ENCODE results near the gene TRMT2A. TPM values are rescaled to one million over a fixed set of nuclear protein-coding genes. Genes with fewer than 3 reads are reported as not detected.

The TRMT2A gene
- total RNA-seq, 1 donor from 2014 or later, result 37.9 TPM

DNA sequence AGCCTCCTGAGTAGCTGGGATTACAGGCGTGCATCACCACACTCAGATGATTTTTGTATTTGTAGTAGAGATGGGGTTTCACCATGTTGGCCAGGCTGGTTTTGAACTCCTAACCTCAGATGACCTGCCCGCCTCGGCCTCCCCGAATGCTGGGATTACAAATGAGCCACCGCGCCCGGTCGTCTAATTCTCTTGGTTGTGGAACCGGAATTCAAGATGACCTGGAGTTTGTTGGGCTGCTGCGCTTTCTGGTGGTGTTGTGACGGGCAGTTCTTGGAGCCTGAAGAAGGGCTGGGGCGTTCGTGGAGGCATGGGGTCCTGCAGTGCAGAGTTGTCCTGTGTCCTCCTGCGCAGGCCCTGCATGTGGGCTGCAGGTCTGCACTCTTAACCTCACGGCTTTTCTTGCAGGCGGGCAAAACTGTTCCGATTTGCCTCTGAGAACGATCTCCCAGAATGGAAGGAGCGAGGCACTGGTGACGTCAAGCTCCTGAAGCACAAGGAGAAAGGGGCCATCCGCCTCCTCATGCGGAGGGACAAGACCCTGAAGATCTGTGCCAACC is 4.9 kb upstream of the TRMT2A start:
- TF ChIP-seq, protein P1, sequence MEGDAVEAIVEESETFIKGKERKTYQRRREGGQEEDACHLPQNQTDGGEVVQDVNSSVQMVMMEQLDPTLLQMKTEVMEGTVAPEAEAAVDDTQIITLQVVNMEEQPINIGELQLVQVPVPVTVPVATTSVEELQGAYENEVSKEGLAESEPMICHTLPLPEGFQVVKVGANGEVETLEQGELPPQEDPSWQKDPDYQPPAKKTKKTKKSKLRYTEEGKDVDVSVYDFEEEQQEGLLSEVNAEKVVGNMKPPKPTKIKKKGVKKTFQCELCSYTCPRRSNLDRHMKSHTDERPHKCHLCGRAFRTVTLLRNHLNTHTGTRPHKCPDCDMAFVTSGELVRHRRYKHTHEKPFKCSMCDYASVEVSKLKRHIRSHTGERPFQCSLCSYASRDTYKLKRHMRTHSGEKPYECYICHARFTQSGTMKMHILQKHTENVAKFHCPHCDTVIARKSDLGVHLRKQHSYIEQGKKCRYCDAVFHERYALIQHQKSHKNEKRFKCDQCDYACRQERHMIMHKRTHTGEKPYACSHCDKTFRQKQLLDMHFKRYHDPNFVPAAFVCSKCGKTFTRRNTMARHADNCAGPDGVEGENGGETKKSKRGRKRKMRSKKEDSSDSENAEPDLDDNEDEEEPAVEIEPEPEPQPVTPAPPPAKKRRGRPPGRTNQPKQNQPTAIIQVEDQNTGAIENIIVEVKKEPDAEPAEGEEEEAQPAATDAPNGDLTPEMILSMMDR (IDR thresholded peaks at IDR 0.05; ENCODE audit: insufficient read depth, low read length, severe bottlenecking), result no peak
- FAIRE-seq (no peak), DNase-seq (ENCODE audit: low read depth) (no peak)
- Histone ChIP-seq H3K36me3 (ENCODE audit: control insufficient read depth, insufficient read depth, low read length) (peaks cover 33% of the 10 kb centered on the region), H3K4me3 (ENCODE audit: low read depth, low read length) (no peak overlapping the region), H3K27me3 (ENCODE audit: control insufficient read depth, insufficient read depth, low read length) (no peaks in the 10 kb centered on the region)

DNA sequence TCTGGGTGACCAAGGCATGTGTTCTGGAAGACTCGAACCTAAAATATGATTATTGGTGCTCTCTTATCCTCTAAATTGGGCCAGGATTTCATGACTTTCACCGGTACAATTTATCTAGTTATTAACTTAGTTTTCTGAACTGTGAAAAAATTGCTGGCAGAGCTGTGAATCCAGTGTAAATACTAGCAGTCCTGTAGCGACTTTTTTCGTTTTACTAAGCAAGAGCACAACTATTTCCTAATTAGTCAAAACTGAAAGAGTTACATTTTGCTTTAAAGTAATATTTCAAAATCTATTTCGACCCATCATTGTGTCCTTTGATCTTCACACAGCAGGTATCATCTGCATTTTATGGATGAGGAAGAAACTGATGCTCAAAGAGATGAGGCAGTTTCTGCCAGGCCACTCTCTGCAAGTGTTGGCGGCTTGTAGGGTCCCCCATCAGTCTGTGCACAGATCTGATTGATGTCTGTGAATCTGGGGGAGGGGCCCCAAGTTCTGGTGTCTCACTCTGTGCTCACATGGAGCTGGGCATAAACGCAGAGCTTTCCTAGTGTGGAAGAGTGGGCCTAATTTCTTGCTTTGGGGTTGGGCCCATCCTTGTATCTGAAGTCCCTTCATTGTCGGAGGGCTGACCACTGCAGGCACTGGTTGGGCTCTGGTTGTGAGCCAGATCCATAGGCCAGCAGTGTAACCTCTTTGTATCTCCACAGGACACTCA is 1.4 kb upstream of the TRMT2A start:
- DNase-seq (ENCODE audit: low read depth) (no peak), FAIRE-seq (no peak)
- Histone ChIP-seq H3K36me3 (ENCODE audit: control insufficient read depth, insufficient read depth, low read length) (peaks cover 32% of the 10 kb centered on the region), H3K27me3 (ENCODE audit: control insufficient read depth, insufficient read depth, low read length) (no peaks in the 10 kb centered on the region), H3K4me3 (ENCODE audit: low read depth, low read length) (peak overlapping the region; percentile 97)
- TF ChIP-seq, protein P1 (IDR thresholded peaks at IDR 0.05; ENCODE audit: insufficient read depth, low read length, severe bottlenecking), result no peak

DNA sequence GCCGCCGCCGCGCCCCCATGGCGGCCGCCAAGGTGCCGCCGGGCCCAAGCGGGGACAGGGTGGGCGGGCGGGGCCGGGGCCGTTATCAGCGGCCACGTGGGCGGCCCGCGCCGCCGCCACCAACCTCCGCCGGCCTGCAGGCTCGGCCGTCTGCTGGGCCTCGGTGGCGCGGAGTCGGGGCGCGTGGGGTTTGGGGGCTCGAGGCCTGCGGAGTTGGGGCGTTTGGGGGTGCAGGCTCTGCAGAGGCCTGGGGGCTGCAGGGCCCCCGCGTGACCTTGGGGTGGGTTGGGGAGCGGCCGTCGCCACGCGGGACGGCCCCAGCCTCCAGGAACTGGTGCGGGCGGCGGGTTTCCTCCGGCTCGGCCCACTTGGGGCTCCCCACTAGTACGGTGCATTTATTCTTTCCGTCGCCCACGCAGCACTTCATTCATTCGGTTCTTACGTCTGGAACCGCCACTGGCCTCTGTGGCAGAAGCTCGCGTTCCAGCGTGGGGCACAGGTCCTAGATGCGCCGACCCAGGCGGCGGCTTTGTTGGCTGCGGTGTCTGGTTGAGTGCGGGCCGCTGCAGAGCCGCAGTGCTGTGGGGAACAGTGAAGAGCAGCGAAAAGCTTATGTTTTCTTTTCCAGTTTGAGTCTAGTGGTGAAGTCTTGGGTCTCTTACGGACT is 740 bp upstream of the TRMT2A start:
- Histone ChIP-seq H3K36me3 (ENCODE audit: control insufficient read depth, insufficient read depth, low read length) (peaks cover 36% of the 10 kb centered on the region), H3K4me3 (ENCODE audit: low read depth, low read length) (peak overlapping the region; percentile 97), H3K27me3 (ENCODE audit: control insufficient read depth, insufficient read depth, low read length) (no peaks in the 10 kb centered on the region)
- TF ChIP-seq, protein P1 (IDR thresholded peaks at IDR 0.05; ENCODE audit: insufficient read depth, low read length, severe bottlenecking), result no peak
- FAIRE-seq (no peak), DNase-seq (ENCODE audit: low read depth) (peak; percentile 11)

DNA sequence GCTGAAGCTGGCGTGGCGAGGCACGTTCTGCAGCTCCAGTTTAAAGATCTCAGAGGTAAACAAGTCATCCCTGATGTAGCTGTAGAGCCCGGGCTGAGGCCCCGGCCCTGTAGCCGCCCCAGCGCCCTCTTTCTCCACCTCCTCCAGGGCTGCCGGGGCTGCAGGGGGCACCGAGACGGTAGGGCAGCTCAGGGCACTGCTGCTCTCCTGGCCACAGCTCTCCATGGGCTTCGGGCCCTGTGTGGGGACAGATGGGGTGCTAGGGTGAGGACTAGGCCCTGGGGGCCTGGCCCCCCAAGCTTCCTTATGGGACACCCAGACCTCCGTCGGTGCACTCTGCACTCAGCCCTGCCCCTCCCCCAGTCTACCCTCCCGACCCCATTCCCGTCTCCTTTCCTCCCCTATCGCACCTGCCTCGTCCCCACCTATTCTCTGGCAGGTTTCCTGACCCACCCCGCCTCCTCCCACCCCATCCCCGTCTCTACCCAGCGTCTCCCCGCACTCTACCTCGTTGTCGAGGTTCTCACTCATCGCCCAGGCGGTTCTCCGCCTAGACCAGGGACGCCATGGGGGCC is 563 bp downstream of the TRMT2A start:
- H3K4me3 ChIP-seq (ENCODE audit: low read depth, low read length), result peak overlapping the region; percentile 97

DNA sequence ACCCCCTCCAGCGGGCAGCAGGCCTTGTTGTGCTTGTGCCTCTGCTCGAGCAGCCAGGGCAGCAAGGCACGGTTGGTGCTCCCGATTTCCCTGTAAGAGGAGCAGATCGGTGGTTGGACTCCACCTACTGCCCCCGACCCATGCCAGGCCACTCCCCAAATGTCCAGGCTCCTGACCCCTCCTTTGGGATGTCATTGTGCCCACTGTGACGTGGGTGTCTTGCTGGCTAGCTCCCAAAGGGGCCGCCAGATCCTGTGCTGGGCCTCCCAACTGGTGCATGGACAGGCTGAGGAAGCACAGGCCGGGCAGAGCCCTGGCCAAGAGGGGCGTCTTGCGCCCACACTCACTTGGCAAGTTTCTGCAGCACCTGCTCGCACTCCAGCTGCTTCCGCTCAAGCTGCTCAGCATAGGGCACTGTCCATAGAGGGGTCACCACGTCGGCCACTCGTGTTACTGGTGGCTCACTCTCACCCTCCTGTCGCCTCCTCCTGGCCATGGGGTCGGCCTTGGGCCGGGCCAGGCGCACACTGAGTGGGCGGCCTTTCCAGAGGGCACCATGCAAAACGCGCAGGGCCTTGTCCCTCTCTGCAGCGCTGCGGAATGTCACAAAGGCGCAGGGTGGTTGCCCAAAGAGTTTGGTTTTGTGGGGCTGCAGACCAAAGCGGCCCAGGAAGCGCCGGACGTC is 1.2 kb downstream of the TRMT2A start, which contains the start of gene RANBP1:
RANBP1 (plus strand) TSS at position 414 of the 685 bp plus-strand sequence; CDS start at position 495, 81 bp downstream.
- H3K4me3 ChIP-seq (ENCODE audit: low read depth, low read length), result peak within 1 kb of the TSS; percentile 97
- no peaks in the 10 kb centered on the region for H3K27me3 ChIP-seq (ENCODE audit: control insufficient read depth, insufficient read depth, low read length)
- DNase-seq (ENCODE audit: low read depth) (no peak), FAIRE-seq (no peak)
- TF ChIP-seq, protein P1 (IDR thresholded peaks at IDR 0.05; ENCODE audit: insufficient read depth, low read length, severe bottlenecking), result no peak
- H3K36me3 ChIP-seq (ENCODE audit: control insufficient read depth, insufficient read depth, low read length), result peaks cover 38% of the 10 kb centered on the region

More for the DNA sequence above, 563 bp downstream of the TRMT2A start:
- Histone ChIP-seq H3K27me3 (ENCODE audit: control insufficient read depth, insufficient read depth, low read length) (no peaks in the 10 kb centered on the region), H3K36me3 (ENCODE audit: control insufficient read depth, insufficient read depth, low read length) (peaks cover 36% of the 10 kb centered on the region)
- DNase-seq (ENCODE audit: low read depth) (no peak), FAIRE-seq (no peak)
- TF ChIP-seq, protein P1 (IDR thresholded peaks at IDR 0.05; ENCODE audit: insufficient read depth, low read length, severe bottlenecking), result no peak
